Testis (tissue), 2 donors: ENCODE results near the gene CRIP2.

ENCODE experiments used
- CTCF ChIP-seq, 3 experiments: fragments of 450-650 bp in 2 of 3; fragments of 200-600 bp in 1 of 3; sonication (generic) in 1 of 3; IDR thresholded peaks; one replicate each; pipeline ENCODE4 v1.5.1; 2016 to 2019; ENCODE audit warnings: antibody characterized with exemption in 3 of 3, mild to moderate bottlenecking in 2 of 3, moderate library complexity in 1 of 3
- POLR2A ChIP-seq: fragments of 450-650 bp; IDR thresholded peaks from one replicate; pipeline ENCODE4 v1.6.1; 2017; ENCODE audit warnings: antibody characterized with exemption, mild to moderate bottlenecking, moderate library complexity

GRCh38 chr14:105486163-105486973, 11.7 kb downstream of the CRIP2 start, which contains the start of gene CRIP1:
- no peak for TF ChIP-seq CTCF (IDR thresholded peaks at IDR 0.05)
- no peak for TF ChIP-seq POLR2A
